Posterior cingulate gyrus (tissue), 11 donors: ENCODE measurements around the gene UMAD1.
A peak's percentile ranks its signal among the peaks of the same experiment; 100 is the strongest.

Source experiments
- DNase-seq, 10 donors: peaks; one replicate each; pipeline versions ENCODE4 v3.0.0 to v3.0.0-alpha.2; 2020 to 2021; ENCODE audit warnings: mixed read lengths in 3 of 10
- intact Hi-C: fragments of 100-400 bp; cut with DNase I; formaldehyde crosslinking; loops from one replicate; pipeline ENCODE4 v1.15.1; 2023

Gene UMAD1

GRCh38 chr7:7686811-7687508 is 46.4 kb downstream of the UMAD1 start:
- no peak for DNase-seq
- intact Hi-C loops = no loop called here

GRCh38 chr7:7687800-7688199 is 47.2 kb downstream of the UMAD1 start:
- intact Hi-C loops = no loop called here
- no peak for DNase-seq

GRCh38 chr7:7688310-7688709 is 47.8 kb downstream of the UMAD1 start:
- no peak for DNase-seq
- intact Hi-C loops = no loop called here

DNA sequence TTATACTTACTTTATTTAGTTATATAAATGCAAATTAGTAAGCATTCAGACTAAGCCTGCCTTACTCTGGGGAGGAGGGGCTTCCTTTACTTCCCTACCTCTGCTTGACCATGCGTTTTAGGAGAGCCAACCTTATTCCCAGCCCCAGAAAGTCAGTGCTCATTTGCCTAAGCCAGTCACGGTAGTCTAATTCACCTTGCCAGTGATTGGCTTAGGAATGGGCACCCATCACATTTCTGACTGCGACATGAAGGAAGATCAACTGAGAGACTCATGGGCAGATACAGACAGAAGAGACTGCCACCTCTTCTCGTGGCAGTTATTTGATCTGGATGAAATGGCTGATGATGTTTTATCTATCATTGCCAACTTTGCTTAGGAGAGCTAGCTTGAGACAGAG is 48.4 kb downstream of the UMAD1 start:
- no peak for DNase-seq
- intact Hi-C loops = no loop called here

- intact Hi-C loops = no loop called here
- no peak for DNase-seq
Measured at GRCh38 chr7:7693881-7694280, 53.3 kb downstream of the UMAD1 start.

DNA sequence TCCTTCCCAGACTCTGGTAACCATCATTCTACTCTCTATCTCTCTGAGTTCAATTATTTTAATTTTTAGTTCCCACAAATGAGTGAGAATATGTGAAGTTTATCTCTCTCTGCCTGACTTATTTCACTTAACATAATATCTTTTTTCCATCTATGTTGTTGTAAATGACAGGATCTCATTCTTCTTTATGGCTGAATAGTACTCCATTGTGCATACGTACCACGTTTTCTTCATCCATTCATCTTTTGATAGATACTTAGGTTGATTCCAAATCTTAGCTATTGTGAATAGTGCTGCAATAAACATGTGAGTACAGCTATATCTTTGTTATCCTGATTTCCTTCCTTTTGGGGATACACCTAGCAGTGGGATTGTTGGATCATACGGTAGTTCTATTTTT is 54.0 kb downstream of the UMAD1 start:
- DNase-seq = no peak
- intact Hi-C loops = no loop called here

DNA sequence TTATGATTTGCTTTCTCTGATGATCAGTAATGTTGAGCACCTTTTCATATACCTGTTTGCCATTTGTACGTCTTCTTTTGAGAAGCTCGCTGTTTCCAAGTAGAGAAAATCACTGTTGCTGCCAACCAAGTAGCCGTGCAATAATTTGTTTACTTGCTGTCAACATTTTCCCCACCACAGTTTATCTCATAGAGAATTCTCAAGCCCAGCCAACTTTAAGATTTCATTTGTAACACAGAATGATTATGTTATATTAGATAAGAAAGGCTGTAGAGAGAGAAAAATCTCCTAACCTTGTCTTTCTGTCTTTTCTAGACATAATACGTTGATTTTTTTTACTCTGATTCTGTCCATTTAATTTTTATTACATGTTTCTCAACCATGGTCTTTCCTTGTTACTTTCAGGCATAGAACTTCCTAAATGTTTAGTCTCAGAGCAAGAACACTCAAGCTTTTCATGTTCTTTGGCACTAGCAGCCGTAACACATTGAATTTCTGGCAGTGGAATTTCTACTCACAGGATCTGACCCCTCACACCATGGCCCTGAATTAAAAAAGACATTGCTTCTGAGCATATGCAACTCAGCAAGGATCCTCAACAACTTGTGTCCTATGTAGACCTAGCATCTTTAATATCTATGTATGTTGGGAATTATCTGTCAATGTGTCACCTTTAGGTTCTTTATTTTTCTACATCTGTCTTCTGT is 54.7 kb downstream of the UMAD1 start:
- no peak for DNase-seq
- intact Hi-C loops = no loop called here

- intact Hi-C loops = no loop called here
- DNase-seq = no peak
Measured at GRCh38 chr7:7696458-7697119, 56.0 kb downstream of the UMAD1 start.

DNA sequence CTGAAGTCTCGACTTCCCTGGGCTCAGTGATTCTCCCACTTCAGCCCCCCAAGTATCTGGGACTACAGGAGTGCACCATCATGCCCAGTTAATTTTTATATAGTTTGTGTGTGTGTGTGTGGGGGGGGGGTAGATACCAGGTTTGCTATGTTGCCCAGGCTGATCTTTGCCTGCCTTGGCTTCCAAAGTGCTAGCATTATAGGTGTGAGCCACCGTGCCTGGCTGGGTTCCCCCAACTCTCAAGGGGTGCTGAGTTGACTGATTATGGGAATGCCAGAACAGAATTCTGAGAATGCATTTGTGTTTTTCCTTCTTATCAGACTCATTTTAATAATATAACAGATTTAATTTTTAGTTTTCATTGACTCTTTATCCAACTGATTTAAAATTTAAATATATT is 58.4 kb downstream of the UMAD1 start:
- DNase-seq = no peak
- intact Hi-C loops = no loop called here

DNA sequence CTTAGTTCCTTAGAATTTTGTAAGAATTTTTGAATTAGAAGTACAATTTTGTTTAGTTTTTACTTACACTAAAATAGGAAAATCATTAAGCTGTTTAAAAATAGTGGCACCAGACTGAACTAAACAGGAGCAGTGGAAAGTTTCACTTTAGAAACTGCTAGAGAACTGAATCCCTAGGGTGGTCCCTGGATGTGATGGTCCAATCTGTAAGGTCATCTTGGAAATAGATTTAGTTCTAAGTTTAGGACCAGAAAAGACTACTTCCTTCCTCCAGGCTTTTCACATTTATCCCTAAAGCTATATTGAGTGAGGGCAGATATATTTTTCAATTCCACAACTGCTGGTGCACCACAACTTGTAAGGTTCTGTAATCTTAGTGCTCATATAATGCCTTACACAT is 58.8 kb downstream of the UMAD1 start:
- intact Hi-C loops = no loop called here
- DNase-seq = no peak

GRCh38 chr7:7699970-7700369 is 59.4 kb downstream of the UMAD1 start:
- no peak for DNase-seq
- intact Hi-C loops = no loop called here

DNA sequence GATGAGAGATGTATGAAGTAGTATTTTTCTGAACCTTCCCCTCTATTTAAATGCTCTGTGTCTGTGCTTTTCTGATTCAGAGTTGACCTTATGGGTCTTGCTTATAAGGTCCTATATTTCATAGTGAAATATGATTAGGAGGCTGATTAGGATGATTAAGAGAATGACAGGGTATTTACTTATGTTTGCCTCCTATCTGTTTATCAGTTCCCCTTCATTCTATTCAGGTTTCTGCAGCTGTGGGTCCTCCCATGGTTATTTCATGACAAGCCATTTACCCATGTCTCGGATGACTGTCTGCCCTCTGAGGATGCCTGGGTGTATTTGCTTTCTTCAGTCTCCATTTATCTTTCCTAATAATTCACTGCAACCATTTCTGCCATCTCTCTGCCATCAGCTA is 61.0 kb downstream of the UMAD1 start:
- intact Hi-C loops = no loop called here
- DNase-seq = no peak

- intact Hi-C loops = no loop called here
- DNase-seq = no peak
Measured at GRCh38 chr7:7702826-7703225, 62.3 kb downstream of the UMAD1 start.

GRCh38 chr7:7703427-7703826 is 62.9 kb downstream of the UMAD1 start:
- peak in 1 of 10 donors; percentile 39 for DNase-seq
- intact Hi-C loops = no loop called here

GRCh38 chr7:7704867-7705266 is 64.3 kb downstream of the UMAD1 start:
- DNase-seq = no peak

DNA sequence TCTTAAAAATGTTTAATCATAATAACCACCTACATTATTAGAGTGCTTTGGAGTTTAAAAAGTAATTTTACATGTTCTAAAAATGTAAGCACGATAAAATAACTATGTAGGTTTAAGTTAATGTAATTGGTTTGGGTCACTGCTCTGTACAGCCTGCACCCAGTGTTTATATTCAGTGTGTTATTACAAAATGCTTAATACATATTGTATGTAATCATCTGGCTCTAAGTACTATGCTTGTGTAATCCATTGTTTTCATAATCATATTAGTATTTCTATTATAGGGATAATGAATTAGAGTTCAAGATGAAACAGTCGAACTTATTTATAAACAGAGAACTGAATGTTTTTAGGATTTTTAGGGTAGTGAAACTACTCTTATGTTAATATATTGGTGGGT is 64.8 kb downstream of the UMAD1 start:
- intact Hi-C loops = no loop called here
- no peak for DNase-seq

More at GRCh38 chr7:7704867-7705266, 64.3 kb downstream of the UMAD1 start:
- intact Hi-C loops = no loop called here

DNA sequence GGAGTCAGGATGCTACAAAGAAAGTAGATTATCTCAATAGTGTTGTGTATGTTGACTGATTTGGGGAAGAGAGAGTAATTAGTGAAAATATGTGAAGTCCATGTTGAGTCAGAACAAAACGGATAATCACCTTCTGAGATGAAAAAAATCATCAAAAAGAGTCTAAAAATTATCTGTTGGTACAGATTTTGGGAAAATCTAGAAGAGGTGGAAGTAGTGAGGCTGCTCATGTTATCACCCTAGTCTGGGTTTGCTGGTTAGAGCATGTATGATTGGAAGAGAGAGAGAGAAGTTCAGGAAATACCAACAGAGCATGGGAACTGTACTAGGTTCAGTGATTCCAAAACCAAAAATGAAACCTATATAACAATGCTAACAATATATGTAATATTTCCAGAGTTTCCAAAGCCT is 65.6 kb downstream of the UMAD1 start:
- DNase-seq = no peak
- intact Hi-C loops = no loop called here

- intact Hi-C loops = no loop called here
- DNase-seq = no peak
Measured at GRCh38 chr7:7706556-7707172, 66.1 kb downstream of the UMAD1 start.

- no peak for DNase-seq
- intact Hi-C loops = no loop called here
Measured at GRCh38 chr7:7707246-7707645, 66.7 kb downstream of the UMAD1 start.

- no peak for DNase-seq
- intact Hi-C loops = no loop called here
Measured at GRCh38 chr7:7707806-7708205, 67.3 kb downstream of the UMAD1 start.

DNA sequence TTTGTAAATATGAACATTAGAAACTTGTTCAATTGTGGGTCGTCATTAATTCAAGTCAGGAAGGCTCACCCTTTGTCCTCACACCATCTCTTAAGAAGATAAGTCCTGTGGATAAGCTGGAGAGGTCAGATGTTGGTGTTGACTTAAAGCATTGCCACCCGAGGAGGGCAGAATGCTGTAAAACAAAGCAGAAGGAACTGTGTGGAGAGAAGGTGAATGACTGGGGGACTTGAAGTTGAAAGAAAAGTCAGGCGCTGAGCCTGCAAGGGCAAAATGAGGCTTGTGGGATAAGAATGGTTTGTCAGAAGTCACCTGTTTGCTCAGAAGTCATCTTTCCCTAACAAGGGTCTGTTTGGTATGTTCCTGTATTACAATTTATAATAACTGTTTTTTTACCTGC is 68.7 kb downstream of the UMAD1 start:
- DNase-seq = no peak
- intact Hi-C loops = no loop called here
